Osteoblast (primary cell): ENCODE measurements around the gene FBLN1. TPM values are rescaled to one million over a fixed set of nuclear protein-coding genes. Genes with fewer than 3 reads are reported as not detected.

Source experiments
- DNase-seq: peaks from one replicate; pipeline ENCODE4 v3.0.0; 2011; ENCODE audit warnings: low spot score, mixed read lengths; ENCODE audit not compliant: insufficient read length; ENCODE audit errors: missing footprints
- H2AFZ ChIP-seq: 2 replicates; pipeline ENCODE4 v1.6.0; 2011; ENCODE audit warnings: mild to moderate bottlenecking, low read length
- H3K27ac ChIP-seq: 2 replicates; pipeline ENCODE4 v1.5.1; 2011; ENCODE audit warnings: mild to moderate bottlenecking, low read depth, low read length, moderate library complexity
- H3K27me3 ChIP-seq: 2 replicates; pipeline ENCODE4 v1.6.0; 2012; ENCODE audit warnings: mild to moderate bottlenecking, control low read depth, inconsistent platforms, low read length, moderate library complexity; ENCODE audit not compliant: insufficient read depth
- H3K36me3 ChIP-seq: 2 replicates; pipeline ENCODE4 v1.5.1; 2011; ENCODE audit warnings: mild to moderate bottlenecking, low read length, control low read depth, moderate library complexity; ENCODE audit not compliant: insufficient read depth
- H3K4me1 ChIP-seq: 2 replicates; pipeline ENCODE4 v1.5.1; 2011; ENCODE audit warnings: mild to moderate bottlenecking, low read length, control low read depth, moderate library complexity; ENCODE audit not compliant: insufficient read depth
- H3K4me2 ChIP-seq: 2 replicates; pipeline ENCODE4 v1.6.0; 2011; ENCODE audit warnings: mild to moderate bottlenecking, low read length; ENCODE audit not compliant: insufficient read depth
- H3K4me3 ChIP-seq: fragments of 200-600 bp; sonication (generic); 3 replicates; pipeline ENCODE4 v1.5.1; 2012; ENCODE audit warnings: mild to moderate bottlenecking, low read length, inconsistent platforms; ENCODE audit not compliant: insufficient read depth
- H3K79me2 ChIP-seq: 2 replicates; pipeline ENCODE4 v1.6.0; 2012; ENCODE audit warnings: mild to moderate bottlenecking, low read length, control low read depth, inconsistent platforms; ENCODE audit not compliant: insufficient read depth
- H3K9me3 ChIP-seq: 2 replicates; pipeline ENCODE4 v1.5.1; 2011; ENCODE audit warnings: low read depth, low read length, control low read depth
- H4K20me1 ChIP-seq: 2 replicates; pipeline ENCODE4 v1.6.0; 2012; ENCODE audit warnings: mild to moderate bottlenecking, low read length, control low read depth; ENCODE audit not compliant: insufficient read depth
- CTCF ChIP-seq: IDR thresholded peaks from 2 replicates; pipeline ENCODE4 v1.5.1; 2011; ENCODE audit warnings: mild to moderate bottlenecking, low read depth, low read length, moderate library complexity; ENCODE audit errors: extremely low read depth
- total RNA-seq: library from RNA; depleted of rRNA; stranded (reverse); fragments of >200 nt; gene quantifications from 2 replicates; pipeline ENCODE4 v1.2.3, GENCODE V29; 2012

Gene FBLN1
- total RNA-seq, 1 donor, result 88.3 TPM

GRCh38 chr22:45578524-45579147, 76.0 kb downstream of the FBLN1 start:
- Histone ChIP-seq H4K20me1 (no peaks in the 10 kb centered on the region), H3K4me3 (no peak overlapping the region), H3K4me2 (no peak overlapping the region), H3K36me3 (no peaks in the 10 kb centered on the region), H3K79me2 (no peaks in the 10 kb centered on the region), H3K27me3 (no peaks in the 10 kb centered on the region), H2AFZ (no peak overlapping the region), H3K27ac (no peak overlapping the region), H3K9me3 (no peaks in the 10 kb centered on the region), H3K4me1 (no peaks in the 10 kb centered on the region)
- TF ChIP-seq CTCF, result no peak
- DNase-seq, result peak; percentile 55

GRCh38 chr22:45579306-45579705, 76.6 kb downstream of the FBLN1 start:
- no peak overlapping the region for H2AFZ ChIP-seq
- H3K27ac ChIP-seq, result no peak overlapping the region
- H3K4me3 ChIP-seq, result no peak overlapping the region
- no peaks in the 10 kb centered on the region for H3K9me3 ChIP-seq
- no peaks in the 10 kb centered on the region for H4K20me1 ChIP-seq
- H3K36me3 ChIP-seq, result no peaks in the 10 kb centered on the region
- no peak overlapping the region for H3K4me2 ChIP-seq
- no peaks in the 10 kb centered on the region for H3K4me1 ChIP-seq
- TF ChIP-seq CTCF, result no peak
- no peaks in the 10 kb centered on the region for H3K27me3 ChIP-seq
- no peaks in the 10 kb centered on the region for H3K79me2 ChIP-seq
- peak; percentile 87 for DNase-seq

- TF ChIP-seq CTCF, result no peak
- Histone ChIP-seq H2AFZ (no peak overlapping the region), H3K36me3 (no peaks in the 10 kb centered on the region), H3K4me2 (no peak overlapping the region), H3K4me1 (peaks cover 6% of the 10 kb centered on the region), H3K27ac (no peak overlapping the region), H3K9me3 (no peaks in the 10 kb centered on the region), H3K27me3 (no peaks in the 10 kb centered on the region), H4K20me1 (no peaks in the 10 kb centered on the region), H3K4me3 (no peak overlapping the region), H3K79me2 (no peaks in the 10 kb centered on the region)
- peak; percentile 43 for DNase-seq
These were observed 77.4 kb downstream of the FBLN1 start for GRCh38 chr22:45579806-45580725.

- no peak for TF ChIP-seq CTCF
- Histone ChIP-seq H2AFZ (no peak overlapping the region), H3K27ac (no peak overlapping the region), H3K4me3 (no peak overlapping the region), H4K20me1 (no peaks in the 10 kb centered on the region), H3K36me3 (no peaks in the 10 kb centered on the region), H3K4me2 (no peak overlapping the region), H3K9me3 (no peaks in the 10 kb centered on the region), H3K4me1 (peaks cover 6% of the 10 kb centered on the region), H3K79me2 (no peaks in the 10 kb centered on the region), H3K27me3 (no peaks in the 10 kb centered on the region)
- DNase-seq, result peak; percentile 46
These were observed 78.2 kb downstream of the FBLN1 start for GRCh38 chr22:45580726-45581381.
